ENCODE measurements around the gene CFAP45.

CFAP45 gene

DNA sequence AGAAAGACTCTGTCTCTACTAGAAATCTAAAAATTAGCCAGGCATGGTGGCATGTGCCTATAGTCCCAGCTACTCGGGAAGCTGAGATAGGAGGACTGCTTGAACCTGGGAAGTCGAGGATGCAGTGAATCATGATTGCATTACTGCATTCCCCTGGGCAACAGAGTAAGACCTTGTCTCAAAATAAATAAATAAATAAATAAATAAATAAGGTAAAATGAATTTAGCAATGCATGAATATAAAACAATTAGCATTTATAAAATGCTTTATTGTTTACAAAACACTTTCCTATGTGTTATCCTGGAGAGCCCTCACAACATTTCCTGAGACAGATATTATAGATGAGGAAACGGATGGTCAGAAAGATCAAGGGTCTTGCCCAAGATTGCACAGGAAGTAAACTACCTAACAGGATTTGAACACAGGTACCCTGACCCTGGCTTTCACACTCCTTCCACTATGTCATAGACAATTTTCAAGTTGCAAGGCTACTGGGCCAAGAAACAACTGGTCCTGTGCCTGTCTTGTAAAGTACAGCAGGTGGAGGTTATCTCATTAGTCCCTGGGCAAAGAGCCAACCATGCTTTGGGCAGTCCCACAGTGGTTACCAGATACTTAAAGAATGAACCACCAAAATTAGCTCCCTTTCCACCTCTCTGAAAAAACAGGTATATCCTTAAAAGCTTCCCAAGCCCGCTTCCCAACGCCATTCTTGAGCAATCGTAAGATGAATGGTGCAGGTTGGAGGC is 22.1 kb downstream of the CFAP45 start:
- no peak for DNase-seq (ENCODE audit: low read depth)

DNA sequence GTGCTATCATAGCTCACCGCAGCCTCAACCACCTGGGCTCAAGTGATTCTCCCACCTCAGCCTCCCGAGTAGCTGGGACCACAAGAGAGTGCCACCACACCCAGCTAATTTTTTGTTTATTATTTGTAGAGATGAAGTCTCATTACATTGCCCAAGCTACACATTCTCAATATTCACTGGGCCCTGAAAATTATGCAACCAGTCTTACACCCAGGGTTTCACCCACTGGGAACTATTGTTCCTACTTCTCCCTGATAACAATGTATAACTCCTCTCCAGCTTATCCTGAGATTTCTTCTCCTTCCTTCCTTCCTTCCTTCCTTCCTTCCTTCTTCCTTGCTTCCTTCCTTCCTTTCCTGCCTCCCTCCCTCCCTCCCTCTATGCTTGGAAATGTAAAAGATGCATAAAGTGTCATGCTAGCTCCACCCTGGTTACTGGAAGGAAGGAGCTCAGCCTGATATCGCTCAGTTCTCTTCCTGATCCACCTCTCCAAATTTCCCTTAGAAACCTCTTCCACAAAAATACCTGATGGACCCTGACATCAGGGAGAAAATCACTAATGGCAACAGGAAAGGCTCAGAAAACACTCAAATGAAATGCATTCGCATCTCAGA is 26.3 kb downstream of the CFAP45 start:
- no peak for DNase-seq (ENCODE audit: low read depth)

DNA sequence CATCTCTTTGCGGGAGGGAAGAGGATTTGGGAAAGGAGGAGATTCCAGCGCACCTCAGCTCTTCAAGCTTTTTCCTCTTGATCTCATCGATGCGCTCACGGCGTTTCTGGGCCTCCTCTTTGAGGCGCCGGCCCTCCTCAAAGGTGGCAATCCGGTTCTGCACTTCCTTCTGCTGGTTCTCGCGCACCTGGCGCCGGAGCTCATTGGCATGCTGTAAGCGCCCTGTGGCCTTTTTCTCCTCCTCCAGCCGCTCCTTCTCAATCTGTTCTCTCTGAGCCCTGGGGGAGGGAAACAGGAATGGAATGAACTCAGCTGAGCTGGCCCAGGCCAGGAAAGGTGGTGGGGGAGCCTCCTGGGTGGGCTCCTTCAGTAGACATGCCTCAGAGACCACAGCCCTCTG is 27.1 kb downstream of the CFAP45 start:
- DNase-seq (ENCODE audit: low read depth), result no peak

DNA sequence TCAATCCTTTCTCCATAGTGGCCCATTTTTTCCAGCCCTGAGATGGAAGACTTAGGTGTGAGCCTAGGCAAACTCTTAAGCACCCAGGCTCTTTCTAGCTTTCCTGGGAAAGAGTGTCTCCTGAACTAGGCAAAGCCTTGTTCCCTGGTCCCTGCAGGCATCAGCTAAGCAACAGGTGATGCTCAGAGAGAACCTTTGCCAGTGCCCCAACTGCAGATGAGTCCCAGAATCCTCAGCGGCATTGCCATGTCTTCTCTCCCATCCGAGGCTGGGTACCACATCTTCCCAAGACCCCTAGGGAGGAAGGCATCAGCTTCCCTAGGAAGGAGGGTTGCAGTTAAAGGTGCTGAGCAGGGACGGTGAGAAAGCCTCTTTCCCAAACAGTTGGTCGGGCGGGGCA is 29.3 kb downstream of the CFAP45 start:
- no peak for DNase-seq (ENCODE audit: low read depth)

DNA sequence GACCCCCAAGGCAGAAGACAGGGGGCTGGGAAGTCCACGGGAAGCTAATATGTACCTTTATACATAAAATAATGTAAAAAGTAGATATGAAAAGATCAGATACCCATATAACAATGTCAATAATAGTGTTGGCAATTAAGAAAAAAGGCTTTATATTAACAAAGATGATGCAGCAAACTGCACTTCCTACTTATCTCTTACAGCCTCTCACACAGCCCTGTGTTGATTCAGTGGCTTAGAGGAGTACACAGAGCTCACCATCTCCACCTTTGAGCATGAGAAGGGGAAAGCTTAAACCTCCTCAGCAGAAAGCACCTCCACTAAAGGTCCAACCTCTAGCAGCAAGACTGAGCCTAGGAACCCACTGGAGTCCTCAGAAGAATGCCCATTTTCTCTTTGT is 30.4 kb downstream of the CFAP45 start:
- no peak for DNase-seq (ENCODE audit: low read depth)

DNA sequence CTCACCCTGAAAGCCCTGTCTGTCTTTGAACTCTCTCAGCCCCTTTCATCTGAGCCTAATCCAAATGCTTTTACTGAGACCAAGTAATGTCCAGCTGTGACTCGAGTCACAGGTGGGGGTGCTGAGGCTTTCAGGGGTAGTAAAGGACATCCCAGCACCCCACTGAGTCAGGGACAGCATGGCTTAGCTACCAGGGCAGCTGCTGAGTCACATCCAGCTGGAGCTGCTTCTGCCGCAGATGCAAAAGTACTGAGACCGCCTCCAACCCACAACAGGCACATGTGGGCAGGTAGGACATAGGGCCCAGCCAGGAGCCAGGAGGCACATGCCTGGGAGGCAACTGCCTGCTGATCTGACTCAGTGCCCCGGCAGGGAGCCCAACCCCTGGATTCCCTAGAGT is 30.8 kb downstream of the CFAP45 start:
- DNase-seq (ENCODE audit: low read depth), result peak; percentile 66

DNA sequence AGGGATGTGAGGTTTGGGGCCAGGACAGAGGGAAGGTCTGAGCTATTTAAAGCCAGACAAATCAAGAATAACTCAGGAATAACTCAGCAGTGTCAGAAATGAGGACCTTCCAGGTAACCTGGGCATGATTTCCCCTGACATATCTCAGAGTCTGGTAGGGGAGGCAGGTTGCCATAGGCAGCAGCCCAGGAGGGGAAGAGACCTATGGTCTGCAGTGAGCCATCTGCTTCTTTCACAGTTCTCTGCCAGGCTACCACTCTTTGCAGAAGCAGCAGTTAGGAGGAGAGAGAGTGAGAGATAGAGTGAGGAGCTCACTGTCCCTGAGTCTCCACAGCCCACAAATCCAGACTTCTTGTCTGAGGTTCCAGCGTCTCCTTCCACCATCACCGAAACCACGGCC is 31.2 kb downstream of the CFAP45 start:
- no peak for DNase-seq (ENCODE audit: low read depth)

DNA sequence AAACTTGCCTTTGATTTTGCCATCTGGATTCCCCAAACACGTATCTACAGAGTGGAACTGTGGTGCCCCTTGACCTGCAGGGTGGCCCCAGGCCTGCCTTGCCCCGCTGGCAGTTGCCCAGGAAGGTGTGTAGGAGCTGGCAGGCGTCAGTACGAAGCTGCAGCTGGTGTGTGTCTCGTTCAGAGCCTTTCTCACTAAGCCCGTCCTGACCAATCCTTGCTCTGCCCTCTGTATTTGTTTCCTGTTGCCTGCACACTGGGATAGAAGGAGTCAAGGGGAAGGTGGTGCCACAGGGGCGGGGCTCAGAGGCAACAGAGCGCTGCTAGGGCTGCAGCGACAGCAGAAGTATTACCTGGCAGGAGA is 32.3 kb downstream of the CFAP45 start:
- DNase-seq (ENCODE audit: low read depth), result no peak

DNA sequence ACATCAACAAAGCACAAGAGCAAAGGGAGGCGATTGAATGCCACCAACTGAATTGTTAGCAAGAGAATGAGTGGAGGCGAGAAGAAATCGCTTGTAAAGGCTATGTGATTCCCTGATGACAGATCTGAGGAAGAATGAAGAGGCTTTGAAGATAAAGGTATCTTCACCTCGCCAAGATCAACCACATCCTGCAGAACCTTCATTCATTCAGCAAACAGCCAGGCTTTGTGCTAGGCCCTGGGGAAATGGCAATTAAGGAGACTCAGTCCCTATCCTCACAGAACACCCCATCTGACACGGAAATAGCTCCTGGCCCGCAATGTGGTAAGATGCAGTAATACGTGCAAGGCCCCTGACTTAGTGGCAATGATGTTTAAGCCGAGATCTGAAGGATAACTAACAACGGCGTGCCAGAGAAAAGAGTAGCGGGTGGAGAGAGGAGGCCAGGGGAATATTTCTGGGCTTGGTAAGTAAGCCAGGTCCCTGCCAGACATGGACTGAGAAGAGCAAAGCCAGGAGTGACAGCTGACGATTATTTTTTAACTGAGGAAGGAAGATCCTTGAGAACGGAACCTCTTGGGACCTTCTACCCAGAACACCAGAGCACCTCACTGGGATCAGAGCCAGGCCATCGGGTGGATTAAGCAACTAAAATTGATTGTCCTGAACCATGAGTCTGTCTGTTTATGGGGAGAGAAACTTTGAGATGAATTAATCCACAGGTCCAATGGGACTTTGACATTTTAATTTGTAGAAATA is 32.9 kb downstream of the CFAP45 start:
- no peak for DNase-seq (ENCODE audit: low read depth)

DNA sequence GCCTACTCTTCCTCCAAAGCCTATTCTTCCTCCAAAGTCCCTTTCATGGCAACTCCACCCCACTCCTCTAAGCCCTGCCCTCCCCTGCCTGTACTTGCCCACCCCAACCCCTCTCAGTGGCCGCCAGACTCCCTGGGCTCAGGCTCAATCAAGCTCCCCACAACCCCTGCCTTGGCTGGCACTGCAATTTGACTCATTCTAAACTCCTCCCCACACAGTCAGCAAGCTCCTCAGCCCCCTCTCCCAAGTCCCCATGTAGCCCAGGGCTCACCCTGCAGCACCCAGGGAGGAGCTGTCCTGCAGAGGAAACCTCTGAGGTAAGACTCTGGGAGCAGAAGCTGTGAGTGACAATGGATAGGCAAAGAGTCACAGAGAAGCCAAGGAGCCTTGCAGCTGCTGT is 33.9 kb downstream of the CFAP45 start:
- peak; percentile 22 for DNase-seq (ENCODE audit: low read depth)

DNA sequence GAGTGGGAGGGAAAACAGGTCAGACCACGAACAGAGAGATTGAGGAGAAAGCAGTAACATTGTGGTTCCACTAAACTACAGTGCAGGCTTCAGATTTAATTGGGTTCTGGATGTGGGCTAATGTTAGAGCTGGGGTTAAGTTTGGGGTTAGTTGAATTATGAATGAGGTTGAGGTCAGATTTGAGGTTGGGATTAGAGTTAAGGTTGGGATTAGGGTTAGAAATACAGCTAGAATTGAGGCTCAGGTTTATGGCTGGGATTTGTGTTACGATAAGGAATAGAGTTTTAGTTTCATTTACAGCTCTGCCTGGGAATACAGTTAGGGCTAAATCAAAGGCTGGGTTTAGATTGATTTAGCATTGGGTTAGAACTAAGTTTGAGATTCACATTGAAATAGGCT is 35.7 kb downstream of the CFAP45 start:
- no peak for DNase-seq (ENCODE audit: low read depth)

DNA sequence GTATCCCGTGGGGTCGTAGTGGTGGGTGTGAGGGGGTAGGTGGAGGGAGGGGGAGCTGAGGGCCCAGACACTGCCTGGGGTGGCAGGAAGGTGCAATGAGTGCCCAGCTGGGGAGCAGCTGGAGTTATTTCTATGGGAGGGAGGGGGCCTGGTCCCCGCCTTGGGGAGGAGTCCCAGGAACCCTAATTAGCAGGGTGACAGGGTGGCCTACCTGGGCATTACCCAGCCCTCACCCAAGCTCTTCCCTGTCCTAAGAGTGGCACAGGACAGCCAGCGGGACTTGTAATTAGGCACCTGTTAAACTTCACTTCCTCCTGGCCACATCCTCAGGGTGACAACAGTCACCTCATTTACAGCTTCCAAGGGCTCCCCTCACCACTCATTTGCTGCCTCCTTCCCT is 37.4 kb downstream of the CFAP45 start, which contains the start of gene VSIG8:
VSIG8 (minus strand) TSS at position 101 of the 400 bp plus-strand sequence. CDS start 136 bp downstream, outside the sequence.
- no peak for DNase-seq (ENCODE audit: low read depth)

DNA sequence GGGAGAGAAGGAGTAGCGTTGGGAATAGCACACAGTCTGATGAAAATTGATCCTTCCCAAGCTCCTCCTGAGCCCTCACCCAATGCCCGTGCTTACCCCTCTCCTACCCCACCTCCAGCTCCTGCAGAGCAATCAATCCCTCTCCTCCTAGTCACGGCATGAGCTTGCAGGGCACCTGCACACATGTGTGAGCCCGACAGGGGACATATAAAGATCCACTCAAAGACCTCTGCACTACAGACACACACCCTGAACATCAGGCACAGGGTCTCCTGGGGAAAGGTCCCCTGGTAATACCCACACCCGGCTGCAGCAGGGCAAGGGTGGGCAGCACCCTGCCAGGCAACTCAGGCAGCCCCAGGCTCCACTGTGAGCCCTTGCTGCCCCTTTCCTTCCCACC is 37.9 kb downstream of the CFAP45 start:
- DNase-seq (ENCODE audit: low read depth), result no peak

DNA sequence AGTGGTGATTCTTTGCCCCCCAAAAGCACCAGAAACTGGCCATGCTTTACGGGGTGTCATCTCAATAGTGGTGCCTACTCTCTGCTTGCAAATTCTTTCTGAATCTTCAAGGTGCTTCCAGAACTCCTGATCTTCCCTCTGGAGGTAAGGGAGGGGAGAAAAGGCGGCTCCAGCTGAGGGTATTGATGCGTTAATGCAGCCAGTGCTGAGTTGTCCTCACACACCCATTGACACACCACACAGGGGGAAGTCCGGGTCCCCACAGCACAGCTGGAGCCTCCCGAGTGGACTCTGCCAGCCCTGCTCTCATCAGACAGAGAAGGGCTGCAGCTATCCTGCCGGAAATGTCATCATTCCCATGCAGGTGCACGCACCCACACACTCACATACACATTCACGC is 38.7 kb downstream of the CFAP45 start:
- no peak for DNase-seq (ENCODE audit: low read depth)

DNA sequence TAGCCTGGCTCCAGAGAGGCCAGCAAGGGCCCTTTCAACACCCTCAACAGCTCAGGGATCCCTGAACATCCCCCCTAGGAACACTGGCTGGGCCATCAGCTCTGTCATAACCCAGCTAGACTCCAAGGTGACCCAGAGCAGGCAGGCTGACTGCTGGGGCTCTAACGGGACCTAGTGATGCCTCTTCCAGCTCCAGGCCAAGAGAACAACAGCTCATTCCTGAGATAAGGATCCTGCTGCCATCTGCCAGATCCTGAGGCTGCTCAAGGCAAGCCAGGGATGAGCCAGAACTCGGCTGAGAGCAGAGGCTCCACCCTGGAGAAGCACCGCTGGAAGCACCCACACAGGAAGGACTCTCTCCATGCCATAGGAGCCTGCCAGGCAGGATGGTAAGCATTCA is 39.5 kb downstream of the CFAP45 start:
- peak; percentile 41 for DNase-seq (ENCODE audit: low read depth)

DNA sequence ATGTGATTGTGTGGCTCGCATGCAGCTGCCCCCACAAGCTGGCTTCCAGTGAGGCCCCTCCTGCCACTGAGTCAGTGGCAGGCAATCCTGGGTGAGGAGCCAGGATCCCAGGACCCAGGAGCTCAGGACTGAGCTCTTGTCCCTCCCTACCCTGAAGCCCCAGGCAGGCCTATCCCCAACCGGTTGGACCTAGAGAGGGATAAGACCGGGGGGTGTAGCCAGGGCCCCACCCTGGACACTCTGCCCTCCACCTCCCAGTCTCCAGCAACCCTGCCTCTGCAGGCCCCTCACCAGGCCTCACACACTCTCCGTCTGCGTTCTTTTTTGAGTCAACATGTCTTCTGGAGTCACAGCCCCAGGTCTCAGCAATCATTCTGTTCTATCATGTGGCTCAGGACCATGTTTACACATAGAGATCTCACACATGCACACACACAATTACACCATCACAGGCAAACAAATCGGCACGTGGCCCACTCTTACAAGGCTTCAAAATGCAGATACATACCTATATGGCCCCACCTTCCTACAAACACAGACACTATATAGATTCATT is 40.1 kb downstream of the CFAP45 start:
- no peak for DNase-seq (ENCODE audit: low read depth)

DNA sequence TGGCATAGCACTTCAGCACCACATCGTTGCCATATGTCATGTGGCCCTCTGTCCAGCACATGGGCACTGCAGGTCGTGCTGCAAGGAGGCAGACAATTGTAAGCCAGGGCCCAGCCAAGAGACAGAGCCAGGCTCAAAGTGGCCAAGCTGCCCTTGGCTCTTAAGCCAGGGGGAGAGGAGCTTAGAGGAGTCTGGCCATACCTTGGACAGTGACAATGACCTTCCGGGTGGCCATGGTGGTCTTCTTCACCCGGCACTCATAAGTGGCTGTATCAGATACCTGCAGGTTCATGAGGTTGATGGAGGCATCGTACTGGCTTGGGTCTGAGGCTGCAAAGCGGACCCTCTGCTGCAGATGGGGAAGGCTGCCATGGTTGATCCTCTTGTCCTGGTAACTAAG is 42.1 kb downstream of the CFAP45 start:
- DNase-seq (ENCODE audit: low read depth), result no peak

DNA sequence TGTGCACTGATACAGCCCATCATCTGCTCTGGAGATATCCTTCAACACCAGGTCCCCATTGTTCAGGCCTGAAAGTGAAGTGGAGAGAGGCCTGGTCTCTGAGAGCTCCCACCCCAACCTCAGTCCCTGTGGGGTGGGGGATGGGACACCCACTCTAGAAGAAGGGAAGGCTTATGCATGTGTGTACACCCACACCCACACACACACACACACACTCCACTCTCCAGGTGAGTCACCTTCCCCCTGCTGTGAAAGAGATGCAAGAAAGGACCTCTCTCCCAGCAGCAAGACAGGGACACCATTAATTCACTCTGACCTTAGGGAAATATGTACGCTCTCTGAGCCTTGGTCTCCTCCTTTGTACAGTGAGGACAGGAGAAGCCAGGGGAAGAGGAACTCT is 43.4 kb downstream of the CFAP45 start:
- DNase-seq (ENCODE audit: low read depth), result no peak

DNA sequence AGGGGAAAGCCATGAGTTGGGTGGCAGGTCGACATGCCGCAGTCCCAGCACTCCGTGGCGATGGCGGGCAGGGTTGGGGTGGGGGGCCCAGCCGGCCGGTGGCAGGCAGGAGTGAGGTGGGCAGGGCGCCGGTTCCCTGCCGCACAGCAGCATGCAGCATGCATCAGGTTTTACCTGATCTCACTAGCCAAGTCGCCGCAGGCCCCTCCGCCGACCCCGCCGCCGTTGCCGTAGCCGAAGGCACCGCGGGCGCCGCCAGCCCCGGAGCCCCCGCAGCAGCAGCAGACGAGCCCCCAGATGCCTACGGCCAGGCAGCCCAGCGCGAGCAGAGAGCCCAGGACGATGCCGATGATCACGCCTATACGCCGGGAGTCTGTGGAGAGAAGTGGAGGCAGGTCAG is 44.3 kb downstream of the CFAP45 start:
- no peak for DNase-seq (ENCODE audit: low read depth)

DNA sequence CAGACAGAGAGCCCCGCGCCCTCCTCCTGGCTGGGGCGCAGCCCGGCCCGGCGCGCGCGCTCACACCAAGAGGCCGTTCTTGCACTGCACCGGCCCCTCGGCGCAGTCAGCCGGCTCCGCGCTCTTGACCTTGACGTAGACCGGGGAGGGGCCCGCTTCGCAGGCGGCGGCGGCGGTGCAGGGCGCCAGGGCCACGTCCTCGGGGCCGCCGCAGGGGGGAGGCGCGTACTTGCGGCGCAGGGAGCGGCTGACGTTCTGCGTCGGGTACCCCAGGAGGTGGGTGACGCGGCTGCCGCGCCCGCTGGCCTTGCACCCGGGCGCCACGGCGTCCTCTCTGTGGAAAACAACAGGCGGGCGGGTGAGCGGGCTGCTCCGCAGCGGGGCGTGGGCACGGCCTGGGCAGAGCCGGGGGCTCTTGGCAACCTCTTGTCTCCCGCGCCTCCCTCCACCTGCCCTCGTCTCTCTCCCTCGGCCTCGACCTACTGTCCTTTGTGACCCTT is 45.2 kb downstream of the CFAP45 start:
- DNase-seq (ENCODE audit: low read depth), result peak; percentile 86

DNA sequence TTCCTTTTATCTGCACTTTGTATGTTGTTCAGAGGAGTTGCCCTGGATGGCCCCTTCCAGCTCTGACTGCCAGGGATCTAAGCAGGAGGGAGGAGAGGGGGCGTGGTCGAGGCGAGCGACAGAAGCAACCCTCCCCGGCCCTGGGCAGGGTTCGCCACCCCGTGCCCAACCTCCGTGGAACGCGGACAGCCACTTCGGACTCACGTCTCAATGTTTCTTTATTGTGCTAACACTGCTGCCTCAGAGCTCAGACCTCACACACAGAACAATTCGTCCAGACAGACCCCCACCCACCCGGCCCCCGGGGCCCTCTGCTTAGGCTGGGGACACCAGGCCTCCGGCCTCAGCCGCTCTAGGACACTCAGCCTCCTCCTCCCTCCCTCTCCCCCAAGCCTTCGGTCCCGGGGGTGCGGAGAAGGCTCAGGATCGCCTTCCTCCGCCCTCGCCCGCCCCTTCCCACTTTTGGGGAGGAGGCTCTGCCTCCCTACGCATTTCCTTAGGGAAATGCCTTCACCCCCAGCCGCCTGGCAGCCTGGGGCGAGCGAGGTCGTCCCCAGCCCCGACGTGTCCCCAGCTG is 45.8 kb downstream of the CFAP45 start:
- peak; percentile 65 for DNase-seq (ENCODE audit: low read depth)

DNA sequence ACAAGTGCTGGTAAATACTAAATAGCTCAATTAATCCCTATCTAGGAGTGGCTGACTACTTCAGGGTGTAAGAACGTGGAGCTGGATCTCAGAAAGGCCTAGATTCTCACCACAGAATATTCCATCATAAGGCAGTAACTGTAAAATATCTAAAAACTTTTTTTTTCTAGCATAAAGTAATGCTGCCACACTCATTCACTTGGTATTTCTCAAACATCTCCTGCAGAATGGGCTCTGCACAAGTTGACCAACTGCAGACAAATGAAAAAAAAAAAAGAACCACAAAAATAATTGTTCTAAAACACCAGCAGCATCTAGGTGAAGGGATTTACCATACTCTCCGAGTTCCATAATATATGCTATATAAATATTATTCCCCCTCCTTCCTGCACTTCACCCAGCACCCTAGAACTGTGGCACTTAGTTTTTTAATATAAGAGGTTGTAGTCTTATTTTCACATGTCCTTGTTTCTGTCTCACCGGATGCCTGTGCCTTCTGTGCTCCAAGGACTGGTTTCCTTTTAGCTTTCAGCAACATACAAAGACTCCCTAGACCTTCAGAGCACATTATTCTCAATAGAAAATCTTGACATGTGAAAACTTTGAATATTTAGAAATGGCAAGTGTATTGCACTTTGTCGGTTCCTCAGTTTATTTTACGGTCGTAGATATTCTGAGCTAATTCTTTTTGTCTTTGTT is 46.4 kb downstream of the CFAP45 start:
- DNase-seq (ENCODE audit: low read depth), result peak; percentile 66

Data from EH (cell line).